NCI-H748 (cell line): ENCODE data around the gene HES2.
"Not testable (repeated sequence)": the region's sequence is repeated elsewhere in the genome, so short reads cannot be mapped to it uniquely, and the experiment has no call there.

Source experiments
- DNase-seq: peaks from one replicate; lab custom pipeline; 2025; ENCODE audit not compliant: unreplicated experiment; lab: John Stamatoyannopoulos, UW

Gene HES2

DNA sequence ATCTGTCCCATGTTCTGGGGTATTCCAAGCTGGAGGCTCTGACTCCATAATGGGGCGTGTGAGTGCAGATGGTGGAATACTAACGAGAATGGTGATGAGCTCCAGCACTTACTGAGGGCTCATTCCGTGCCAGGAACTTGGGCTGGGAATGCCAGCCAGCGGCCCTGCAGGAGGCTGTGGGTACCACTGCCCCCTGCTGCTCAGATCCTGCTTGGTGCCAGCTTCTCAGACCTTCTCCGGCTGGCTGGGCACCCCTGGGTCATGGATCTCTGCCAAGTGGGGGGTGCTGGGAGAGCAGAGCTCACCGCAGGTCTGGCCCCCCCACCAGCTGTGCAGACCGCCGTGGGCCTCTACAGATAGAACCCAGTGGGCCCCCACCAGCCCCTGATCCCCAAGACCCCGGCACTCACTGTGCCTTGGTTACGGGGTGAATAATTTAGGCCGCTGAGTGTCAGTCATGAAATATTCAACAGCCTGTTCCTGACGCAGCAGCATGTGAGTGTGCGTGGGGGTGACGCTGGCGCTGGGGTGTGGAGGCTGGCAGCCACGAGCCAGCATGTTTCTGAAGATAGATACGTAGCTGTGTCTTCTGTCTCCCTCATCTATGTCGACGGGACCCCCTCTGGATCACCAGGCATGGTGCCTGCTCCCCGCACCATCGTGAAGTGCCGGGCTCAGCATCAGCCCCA lies 17.4 kb upstream of the HES2 start:
- not testable (repeated sequence) for DNase-seq

DNA sequence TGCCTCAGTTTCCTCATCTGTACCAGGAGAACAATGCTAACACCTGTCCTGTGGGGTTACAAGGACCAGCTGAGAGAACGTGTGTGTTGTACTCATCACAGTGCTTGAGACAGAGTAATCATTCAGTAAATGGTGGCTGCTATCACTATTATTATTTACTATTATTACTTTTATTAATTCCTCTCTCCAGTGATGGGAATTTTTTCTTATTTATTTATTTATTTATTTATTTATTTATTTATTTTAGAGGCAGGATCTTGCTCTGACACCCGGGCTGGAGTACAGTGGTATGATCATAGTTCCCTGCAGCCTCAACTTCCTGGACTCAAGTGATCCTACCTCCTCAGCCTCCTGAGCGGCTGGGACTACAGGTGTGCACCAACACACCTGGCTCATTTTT lies 16.6 kb upstream of the HES2 start:
- not testable (repeated sequence) for DNase-seq

DNA sequence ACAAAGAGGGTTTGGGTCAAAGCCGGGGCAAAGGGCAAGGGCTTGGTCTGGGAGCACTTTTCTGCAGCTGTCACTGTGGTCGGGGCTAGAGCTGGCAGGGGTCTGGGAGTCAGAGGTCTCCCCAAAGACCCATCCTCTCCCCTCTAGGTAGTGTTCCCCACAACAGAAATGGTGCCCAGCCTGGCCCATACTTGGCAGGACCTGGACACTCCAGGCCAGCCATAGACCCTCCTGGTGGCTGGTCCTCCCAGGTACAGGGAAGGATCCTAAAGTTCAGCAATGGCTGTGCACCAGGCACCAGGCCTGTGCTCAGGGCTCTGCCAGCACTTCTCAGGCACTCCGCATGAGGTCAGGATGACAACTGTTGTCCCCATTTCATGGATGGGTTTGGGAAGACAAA lies 15.8 kb upstream of the HES2 start:
- no peak for DNase-seq

DNA sequence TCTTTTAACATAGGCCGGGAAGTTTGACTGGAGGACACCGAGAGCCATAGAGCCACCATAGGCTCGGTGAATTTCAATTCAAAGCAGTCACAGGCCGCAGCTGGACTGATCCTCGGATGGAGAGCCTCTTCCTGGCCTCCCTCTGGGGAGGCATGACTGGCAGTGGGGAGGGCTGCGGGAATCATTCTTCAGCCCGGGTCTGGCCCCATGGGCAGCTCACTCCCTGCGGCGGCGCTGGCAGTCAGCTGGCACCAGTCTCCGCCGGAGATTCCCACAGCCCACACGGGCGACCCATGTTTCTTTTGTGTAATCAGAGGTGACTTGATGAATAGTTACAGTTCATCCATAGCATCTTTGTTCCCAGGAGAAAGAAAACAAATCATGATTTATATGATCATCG lies 15.4 kb upstream of the HES2 start:
- DNase-seq, result no peak

DNA sequence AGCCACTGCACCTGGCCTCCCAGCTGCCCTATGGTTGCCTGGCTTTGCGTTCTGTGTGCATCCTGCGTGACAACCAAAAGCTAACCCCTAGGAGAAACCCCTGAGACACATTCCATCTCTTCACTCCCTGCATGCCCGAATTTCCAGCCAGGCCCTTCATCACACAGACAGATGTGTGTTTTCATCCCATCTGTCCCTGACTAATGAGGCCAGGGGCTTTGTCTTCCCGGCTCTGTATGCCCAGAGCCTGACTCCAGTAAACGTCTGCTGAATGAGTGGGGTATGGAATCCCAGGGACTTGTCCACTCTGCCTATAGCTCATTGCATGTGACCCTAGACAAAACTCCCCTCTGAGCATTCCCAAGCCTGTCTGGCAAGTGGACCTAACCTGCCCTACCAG lies 14.5 kb upstream of the HES2 start:
- no peak for DNase-seq

DNA sequence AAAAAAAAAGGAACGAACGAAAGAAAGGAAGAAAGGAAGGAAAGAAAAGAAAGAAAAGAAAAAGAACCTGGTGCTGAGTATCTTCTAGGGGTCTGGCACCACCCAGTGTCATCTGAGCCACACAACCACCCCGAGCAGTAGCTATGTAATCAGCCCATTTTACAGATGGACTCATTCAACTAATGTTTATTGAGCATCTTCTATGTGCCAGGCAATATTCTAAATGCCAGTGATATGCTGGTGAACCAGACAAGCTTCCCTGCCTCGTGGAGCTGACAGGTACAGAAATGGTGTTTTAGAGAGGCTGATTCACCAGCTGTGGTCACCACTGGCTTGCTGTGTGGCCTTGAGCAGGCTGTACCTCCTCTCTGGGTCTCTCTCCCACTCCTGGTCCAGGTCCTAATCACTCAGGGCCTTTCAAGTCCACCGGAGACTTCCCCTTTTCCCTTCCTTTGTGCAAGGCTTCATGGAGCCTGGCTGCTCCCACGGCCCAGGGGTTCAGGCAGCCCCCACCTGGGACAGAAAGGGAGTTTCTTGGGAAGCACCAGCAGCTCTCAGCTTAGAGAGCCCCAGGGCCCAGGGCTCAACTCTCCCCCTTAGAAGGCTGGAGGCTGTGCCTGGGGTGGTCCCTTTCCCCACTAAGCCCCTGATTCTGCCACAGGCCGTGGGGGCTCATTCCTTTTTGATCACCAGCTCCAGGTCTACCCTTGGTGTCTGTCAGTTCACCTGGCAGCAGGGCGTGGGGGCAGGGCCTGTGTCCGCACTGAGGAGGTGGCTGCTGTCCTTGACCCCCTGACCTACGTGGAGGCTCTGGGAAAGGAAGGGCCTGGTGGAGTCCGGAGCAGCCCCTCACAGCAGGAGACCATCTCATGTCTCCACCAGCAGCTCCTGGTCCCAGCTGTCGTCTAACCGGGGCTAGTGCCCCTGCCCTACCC lies 12.2 kb upstream of the HES2 start:
- DNase-seq, result not testable (repeated sequence)

DNA sequence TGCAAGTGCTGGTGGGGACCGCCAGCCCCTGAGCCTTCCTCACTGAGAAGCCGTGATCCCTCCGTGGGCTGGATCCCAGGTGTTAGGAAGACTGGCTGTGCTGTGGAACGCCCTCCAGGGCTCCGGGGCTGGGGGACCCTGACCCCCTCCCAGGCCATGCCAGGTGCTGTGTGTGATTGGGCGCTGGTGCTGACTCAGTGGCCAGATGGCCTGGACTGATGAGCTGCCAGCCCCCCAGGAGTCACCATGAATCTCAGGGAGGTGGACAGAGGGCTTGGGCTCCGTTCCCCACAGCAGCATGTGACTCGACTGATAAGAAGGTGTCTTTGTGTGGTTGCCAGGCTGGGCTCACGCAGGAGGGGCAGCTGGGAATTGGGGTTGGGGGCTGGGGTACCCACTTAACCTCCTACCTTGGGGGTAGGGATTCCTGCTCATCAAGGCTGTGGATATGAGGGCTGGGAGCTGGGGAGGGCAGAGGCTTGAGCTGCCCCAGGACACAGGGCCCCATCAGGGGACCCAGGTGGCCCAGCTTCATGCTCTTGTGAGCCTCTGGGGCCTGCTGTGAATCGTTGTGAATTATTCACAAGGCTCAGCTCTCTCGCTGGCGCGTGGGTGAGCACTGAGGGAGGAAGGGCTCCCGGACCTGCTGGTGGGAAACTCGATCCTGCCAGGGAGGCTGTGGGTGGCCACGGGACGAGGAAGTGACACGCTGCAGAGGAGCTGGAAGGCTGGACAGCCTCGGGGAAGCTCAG lies 10.1 kb upstream of the HES2 start:
- DNase-seq, result not testable (repeated sequence)

DNA sequence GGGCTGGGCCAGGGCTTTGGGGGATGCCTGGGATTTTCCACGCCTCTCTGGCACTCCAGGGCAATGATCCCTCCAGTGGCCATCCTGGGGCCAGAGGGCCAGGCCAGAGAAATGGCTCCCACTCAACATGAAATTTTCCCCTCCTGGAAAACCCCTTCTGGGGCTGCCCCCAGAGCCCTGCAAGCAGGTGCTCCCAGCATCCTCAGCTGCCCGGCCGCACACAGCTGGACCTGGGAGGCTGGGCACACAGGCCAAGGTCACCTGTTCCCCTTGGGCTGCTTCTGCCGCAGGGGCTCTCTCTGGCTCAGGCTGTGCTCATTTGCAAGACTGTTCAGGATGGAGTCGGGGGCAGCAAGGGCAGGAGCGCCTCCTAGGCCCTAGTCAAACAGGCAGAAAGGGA lies 8.7 kb upstream of the HES2 start:
- DNase-seq, result not testable (repeated sequence)

DNA sequence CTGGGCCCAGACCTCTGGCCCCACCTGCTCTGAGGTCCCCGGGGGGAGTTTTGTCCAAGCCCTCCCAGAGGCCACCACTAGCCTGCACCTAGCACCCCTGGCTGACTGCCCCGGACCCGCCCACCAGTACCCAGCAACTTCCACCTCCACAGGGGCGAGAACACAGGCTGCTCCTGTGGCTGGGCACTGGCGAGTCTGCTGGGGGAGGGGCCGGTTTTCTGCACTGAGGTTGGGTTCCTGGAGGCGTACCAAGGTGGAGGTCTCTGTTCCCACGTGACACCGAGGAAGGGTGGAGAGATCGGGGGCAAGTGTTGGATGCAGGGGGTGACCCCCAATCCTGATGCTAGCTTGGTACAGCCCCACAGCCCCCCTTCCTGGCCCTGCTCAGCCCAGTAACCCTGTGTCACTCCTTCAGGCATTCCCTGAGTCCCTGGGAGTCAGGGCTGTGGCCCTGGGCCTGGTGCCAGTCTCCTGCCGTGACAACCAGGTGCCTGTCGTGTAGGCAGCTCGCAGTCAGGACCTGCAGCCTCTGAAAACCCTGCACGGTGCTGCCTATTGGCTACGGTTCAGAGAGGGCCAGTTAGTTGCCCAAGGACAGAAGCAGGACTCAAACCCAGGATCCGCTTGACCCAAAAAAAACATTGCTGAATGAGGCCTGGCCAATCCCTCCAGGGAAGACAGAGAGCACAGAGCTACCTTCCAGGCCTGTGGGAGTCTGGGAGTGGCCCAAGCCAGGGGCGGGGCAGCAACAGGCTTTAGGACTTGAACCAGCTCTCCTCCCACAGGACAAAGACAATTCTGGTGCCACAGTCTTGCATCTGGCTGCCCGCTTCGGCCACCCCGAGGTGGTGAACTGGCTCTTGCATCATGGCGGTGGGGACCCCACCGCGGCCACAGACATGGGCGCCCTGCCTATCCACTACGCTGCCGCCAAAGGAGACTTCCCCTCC lies 8.0 kb upstream of the HES2 start:
- DNase-seq, result no peak

DNA sequence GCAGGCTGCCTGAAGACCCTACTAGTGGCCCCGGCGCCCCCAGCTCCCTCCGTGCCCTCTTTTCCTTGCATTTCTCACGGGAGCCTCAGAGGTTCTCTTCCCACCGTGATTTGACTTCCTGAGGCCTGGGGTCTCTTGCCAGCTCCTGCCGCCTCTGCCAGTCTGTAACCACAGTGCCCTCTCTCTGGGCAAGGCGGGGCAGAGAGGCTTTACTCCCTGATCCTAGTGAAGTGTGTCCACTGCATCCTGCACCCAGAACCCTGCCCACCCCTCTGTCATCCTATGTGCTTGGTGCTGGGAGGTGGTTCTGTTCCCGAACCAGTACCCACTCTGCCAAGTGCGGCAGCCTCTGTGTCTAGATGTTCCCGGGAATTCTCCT lies 7.2 kb upstream of the HES2 start:
- DNase-seq, result no peak

DNA sequence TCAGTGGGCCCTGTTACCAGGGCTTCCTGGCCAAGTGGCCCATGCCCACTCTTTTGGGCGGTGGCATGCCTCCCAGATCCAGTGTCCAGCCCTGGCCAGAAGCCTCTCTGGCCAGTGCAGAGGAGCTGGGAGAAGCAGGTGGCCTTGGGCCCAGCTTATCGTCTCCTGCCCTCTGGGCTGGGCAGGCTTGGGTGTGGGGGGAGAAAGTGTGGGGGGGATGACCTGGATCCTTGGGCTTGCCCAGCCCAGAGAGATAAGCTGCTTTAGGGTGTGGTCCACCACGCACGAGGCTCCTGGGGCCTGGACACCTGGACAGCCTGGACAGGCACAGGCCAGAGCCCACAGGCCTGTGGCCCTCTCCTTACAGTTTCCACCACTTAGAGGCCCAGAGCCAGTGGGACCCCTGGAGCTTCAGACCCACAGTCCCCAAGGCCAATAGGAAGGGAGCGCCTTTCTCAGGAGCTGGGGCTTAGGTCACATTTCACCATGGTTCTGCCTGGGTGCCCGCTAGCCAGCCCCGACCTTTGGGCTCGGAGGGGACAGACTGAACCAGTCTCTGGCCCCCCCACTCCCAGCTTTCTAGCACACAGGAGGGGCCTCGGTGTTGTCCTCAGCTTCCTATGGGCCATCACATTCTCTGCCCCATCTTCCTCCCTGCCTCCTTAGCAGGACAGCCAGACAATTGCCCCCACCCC lies 6.7 kb upstream of the HES2 start:
- DNase-seq, result no peak

DNA sequence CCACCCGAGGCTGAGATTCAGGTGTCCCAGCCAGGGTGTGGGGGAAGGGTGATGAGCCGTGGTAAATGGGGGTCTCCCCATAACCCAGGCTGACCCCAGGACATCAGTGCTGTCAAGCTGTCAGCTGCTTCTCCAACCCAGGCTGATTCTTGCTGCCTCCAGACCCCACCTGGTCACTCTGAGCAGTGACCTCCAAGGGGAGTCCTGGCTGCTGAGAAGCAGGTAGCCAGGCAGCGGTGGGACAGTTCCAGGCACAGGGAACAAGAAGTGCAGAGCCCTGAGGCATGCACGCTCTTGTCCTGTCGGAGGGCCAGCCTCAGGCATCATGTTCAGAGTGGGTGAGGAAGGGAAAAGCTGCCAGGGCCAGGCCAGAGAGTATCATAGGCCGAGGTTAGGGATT lies 5.9 kb upstream of the HES2 start:
- no peak for DNase-seq

DNA sequence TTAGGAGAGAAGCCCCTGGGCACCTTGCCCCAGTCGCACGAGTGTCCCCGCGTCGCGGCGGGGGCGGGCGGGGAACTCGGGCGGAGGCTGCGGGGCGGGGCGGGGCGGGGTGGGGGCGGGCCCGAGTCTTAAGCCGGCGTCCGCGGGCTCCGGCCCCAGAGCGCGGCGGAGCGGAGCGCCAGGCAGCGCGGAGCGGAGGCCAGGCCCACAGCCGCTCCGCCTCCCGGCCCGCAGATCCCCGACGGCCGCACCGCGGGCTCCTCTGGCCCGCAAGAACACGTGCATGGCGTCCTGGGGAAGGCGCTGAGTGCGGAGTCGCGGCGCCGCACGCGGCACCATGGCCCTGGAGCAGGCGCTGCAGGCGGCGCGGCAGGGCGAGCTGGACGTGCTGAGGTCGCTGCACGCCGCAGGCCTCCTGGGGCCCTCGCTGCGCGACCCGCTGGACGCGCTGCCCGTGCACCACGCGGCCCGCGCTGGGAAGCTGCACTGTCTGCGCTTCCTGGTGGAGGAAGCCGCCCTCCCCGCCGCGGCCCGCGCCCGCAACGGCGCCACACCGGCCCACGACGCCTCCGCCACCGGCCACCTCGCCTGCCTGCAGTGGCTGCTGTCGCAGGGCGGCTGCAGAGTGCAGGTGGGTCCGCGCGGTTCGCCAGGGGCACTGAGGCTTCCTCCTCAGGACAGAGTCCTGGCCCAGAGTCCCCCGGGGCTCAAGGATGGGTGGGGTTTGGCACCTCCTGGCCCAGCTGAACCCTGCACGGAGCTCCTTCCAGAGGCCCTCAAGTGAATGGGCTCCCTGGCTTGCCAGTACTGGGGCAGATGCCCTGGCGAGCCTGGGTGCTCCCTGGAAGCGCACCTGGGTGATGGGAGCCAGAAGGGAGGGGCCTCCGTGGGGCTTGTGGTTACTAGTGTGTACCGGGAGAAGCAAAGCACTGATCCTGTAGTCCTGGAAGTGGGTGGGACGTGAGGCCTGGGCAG lies 5.2 kb upstream of the HES2 start, which contains the start of gene ESPN:
Gene ESPN (plus strand): TSS at position 158 of the 975 bp plus-strand sequence. CDS start 180 bp downstream, at position 338.
- DNase-seq, result peak; percentile 42

DNA sequence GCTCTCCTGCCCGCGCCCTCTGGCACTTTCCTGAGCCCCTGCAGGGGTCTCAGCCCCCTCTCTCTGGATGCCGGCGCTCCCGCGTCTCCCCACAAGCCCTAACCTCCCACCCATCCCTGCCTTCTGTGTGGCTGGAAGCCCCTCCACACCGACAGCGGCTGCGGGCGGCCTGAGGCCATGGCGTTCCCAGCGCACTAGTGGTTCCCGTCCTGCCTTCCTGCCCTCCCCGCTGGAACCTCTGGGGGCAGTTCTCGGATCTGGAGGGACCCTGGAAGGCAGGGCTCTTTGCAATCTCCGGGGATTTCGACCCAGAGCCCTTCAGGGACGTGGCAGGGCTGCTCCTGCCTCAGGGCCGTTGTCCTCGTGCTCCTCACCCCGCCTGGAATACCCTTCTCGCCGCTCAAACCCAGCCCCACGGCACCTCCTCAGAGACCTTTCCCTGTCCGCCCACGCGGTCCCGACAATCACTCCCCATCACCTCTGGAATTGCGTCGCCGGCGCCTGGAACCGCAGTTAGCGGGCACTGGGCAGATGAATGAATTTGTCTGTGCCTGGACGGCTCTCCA lies 4.4 kb upstream of the HES2 start:
- peak; percentile 36 for DNase-seq

DNA sequence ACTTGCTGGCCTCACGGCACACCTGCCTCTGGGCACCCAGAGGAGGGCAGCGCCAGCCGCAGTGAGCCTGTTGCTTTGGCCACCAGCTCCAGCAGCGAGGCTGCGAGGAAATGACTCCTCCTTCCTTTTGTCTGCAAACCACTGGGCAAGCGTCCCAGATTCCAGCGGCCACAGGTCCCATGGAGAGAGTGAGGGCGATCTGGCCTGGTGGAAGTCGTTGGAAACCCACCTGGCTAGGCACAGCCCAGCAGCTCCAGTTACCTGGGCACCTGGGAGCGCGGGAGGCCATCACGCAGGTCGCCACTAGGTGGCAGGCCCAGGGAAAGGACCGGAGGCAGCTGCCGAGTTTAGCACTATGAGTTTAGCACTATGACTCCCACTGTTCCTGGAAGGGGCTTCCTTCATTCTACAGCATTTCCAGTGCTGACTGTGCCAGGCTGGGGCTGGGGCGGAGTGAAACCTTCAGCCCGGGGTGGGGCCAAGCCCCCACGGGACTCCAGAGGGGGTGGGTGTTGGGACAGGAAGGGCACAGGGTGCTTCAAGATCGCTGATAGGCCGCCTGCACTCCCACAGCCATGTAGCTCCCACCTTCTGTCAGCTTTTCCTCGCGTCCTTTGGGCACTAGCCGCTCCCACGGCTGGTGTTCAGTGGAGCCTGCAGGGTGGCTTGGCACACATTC lies 3.7 kb upstream of the HES2 start:
- peak; percentile 80 for DNase-seq

DNA sequence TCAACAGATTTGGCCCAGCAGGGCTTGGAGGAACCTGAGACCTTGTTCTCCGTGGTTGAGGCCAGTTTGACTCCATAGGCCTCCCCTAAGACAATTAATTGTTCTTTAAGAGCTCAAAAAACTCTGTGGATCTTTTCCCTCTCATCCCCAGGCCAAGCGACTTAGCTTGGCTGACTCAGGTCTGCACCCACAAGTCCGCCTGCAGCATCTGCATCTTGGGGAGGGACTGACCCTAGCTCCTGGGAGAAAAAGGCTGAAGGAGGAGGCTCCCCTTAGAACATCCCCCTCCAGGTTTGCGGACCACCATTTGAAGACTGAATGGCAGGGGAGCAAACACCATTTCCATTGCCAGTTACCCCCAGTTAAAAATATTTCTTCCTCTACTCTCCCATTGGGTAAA lies 1.5 kb upstream of the HES2 start:
- no peak for DNase-seq

DNA sequence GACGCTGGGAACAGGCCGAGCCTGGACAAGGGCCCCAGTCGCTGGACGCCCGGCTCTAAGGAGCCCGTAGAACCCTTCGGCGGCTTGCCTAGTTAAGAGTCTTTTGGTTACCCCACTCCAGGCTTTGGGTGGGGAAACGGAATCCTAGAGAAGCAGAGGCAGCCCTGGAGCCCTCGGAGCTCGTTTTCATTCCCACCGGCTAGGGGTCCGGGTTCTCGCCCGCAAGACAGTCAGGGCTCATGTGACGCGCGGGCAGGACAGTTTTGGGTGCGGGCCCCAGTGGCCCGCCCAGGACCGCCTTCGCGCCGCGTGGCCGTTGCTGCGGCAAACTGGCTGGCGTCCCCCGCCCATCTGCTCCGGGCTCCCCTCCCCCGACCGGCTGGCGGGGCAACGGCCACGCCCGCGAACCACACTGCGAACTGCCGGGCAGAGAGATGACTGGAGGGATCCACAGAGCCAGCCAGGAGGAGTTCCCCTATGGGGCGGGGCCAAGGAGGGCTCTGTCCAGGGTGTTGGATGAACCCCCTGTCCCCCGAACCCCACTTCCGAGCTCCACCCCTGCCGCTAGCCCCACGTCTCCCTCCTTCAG lies 829 bp upstream of the HES2 start:
- no peak for DNase-seq
